ENCODE results near the gene ZNF70.

ZNF70 gene

DNA sequence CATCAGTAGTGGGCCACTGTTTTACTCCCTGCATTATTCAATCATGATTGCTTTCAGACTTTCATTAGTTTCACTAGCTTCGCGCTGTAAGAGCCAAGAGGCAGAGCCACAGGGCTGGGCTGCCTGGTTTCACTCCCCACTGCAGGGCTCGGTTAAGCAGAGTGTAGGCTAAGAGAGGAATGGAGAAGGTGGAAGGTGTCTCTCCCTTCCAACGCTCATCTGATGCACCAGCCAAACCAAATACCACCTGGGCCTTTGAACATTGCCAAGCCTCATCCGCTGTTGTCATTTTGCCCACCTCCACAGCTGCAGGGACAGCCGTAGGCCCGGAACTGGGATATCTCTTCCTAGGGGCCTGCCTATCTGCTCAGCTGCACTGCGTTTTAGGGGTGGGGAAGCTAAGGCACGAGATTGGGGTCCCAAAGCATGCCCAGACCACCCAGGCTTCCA is 35.4 kb upstream of the ZNF70 start:
- Histone ChIP-seq H3K4me3 (ENCODE audit: low read depth in 1 of 2, low read length in 2 of 2) (peak overlapping the region; percentile 63 to 72), H3K36me3 (ENCODE audit: insufficient read depth, low read length) (peaks cover 6% of the 10 kb centered on the region), H3K9me3 (ENCODE audit: low read length) (no peaks in the 10 kb centered on the region), H3K27ac (ENCODE audit: low read depth, low read length) (peak overlapping the region; percentile 98), H3K4me1 (ENCODE audit: insufficient read depth, low read length) (peaks cover 40% of the 10 kb centered on the region), H3K27me3 (ENCODE audit: control insufficient read depth in 1 of 2, insufficient read depth in 2 of 2, low read length in 2 of 2) (no peaks in the 10 kb centered on the region), H3K9ac (ENCODE audit: low read length) (peak overlapping the region; percentile 60)

DNA sequence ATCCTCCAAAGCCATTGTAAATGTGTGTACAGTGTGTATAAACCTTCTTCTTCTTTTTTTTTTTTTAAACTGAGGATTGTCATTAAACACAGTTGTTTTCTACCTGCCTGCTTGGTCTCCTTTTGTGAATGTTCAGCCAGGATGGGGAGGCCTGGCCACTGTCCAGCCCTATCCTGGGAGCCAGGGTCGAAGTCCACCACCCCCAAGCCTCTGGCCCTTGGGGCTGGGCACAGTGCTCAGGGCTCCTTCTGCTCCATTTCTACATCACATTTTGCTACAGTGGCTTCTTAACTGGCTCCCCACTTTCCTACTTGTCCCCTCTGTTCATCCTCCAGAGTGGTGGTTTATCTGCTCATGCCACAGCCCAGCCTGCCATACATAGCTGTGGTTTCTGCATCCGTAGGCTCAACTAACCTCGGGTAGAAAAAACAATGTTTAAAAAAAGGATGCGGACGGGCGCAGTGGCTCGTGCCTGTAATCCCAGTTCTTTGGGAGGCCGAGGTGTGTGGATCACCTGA is 33.4 kb upstream of the ZNF70 start:
- Histone ChIP-seq H3K4me3 (ENCODE audit: low read depth in 1 of 2, low read length in 2 of 2) (no peak overlapping the region), H3K9ac (ENCODE audit: low read length) (no peak overlapping the region), H3K4me1 (ENCODE audit: insufficient read depth, low read length) (peaks cover 24% of the 10 kb centered on the region)

DNA sequence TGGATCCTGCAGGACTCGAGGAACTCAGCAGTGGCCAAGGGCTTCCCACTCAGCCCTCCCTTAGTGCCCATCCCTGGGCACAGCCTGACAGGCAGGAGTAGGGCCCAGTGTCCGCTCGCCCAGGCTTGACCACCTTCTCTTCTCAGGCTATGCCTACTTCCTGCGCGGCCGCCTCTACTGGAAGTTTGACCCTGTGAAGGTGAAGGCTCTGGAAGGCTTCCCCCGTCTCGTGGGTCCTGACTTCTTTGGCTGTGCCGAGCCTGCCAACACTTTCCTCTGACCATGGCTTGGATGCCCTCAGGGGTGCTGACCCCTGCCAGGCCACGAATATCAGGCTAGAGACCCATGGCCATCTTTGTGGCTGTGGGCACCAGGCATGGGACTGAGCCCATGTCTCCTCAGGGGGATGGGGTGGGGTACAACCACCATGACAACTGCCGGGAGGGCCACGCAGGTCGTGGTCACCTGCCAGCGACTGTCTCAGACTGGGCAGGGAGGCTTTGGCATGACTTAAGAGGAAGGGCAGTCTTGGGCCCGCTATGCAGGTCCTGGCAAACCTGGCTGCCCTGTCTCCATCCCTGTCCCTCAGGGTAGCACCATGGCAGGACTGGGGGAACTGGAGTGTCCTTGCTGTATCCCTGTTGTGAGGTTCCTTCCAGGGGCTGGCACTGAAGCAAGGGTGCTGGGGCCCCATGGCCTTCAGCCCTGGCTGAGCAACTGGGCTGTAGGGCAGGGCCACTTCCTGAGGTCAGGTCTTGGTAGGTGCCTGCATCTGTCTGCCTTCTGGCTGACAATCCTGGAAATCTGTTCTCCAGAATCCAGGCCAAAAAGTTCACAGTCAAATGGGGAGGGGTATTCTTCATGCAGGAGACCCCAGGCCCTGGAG is 32.6 kb upstream of the ZNF70 start:
- Histone ChIP-seq H3K36me3 (ENCODE audit: insufficient read depth, low read length) (peaks cover 6% of the 10 kb centered on the region), H3K4me1 (ENCODE audit: insufficient read depth, low read length) (peaks cover 17% of the 10 kb centered on the region), H3K27ac (ENCODE audit: low read depth, low read length) (no peak overlapping the region), H3K9me3 (ENCODE audit: low read length) (no peaks in the 10 kb centered on the region), H3K9ac (ENCODE audit: low read length) (no peak overlapping the region), H3K27me3 (ENCODE audit: control insufficient read depth in 1 of 2, insufficient read depth in 2 of 2, low read length in 2 of 2) (no peaks in the 10 kb centered on the region), H3K4me3 (ENCODE audit: low read depth in 1 of 2, low read length in 2 of 2) (no peak overlapping the region)

More for the DNA sequence above, 33.4 kb upstream of the ZNF70 start:
- Histone ChIP-seq H3K36me3 (ENCODE audit: insufficient read depth, low read length) (peaks cover 6% of the 10 kb centered on the region), H3K27ac (ENCODE audit: low read depth, low read length) (no peak overlapping the region), H3K27me3 (ENCODE audit: control insufficient read depth in 1 of 2, insufficient read depth in 2 of 2, low read length in 2 of 2) (no peaks in the 10 kb centered on the region), H3K9me3 (ENCODE audit: low read length) (no peaks in the 10 kb centered on the region)

DNA sequence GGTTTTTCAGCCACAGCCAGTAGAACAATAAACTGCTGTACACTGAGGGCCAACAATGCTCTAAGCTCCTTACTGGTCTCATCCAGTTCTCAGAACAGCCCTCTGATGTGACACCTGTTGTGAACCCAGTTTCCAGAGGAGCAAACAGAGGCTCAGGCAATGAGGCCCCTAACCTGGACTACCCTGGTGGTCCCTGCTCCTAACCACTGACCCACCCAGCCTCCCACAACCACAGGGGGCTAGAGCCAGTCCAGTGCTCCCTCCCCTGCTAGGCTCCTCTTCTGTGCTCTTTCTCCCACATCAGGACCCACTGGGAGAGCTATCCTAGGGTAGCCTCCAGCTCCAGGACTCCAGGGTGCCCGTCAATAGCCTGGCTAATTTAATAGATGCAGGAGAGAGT is 31.8 kb upstream of the ZNF70 start:
- Histone ChIP-seq H3K27ac (ENCODE audit: low read depth, low read length) (no peak overlapping the region), H3K4me1 (ENCODE audit: insufficient read depth, low read length) (peaks cover 15% of the 10 kb centered on the region), H3K9me3 (ENCODE audit: low read length) (no peaks in the 10 kb centered on the region), H3K4me3 (ENCODE audit: low read depth in 1 of 2, low read length in 2 of 2) (no peak overlapping the region), H3K9ac (ENCODE audit: low read length) (no peak overlapping the region), H3K36me3 (ENCODE audit: insufficient read depth, low read length) (peaks cover 6% of the 10 kb centered on the region), H3K27me3 (ENCODE audit: control insufficient read depth in 1 of 2, insufficient read depth in 2 of 2, low read length in 2 of 2) (no peaks in the 10 kb centered on the region)

DNA sequence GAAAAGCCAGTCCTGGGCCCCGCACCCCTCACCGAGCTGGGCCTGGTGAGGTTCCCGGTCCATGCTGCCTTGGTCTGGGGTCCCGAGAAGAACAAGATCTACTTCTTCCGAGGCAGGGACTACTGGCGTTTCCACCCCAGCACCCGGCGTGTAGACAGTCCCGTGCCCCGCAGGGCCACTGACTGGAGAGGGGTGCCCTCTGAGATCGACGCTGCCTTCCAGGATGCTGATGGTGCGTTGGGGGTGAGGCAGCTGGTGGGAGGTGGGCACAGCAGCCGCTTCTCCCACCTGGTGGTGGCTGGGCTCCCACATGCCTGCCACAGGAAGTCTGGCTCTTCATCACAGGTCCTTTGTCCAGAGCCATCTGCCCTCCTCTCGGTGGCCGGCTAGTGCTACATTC is 31.3 kb upstream of the ZNF70 start:
- Histone ChIP-seq H3K27ac (ENCODE audit: low read depth, low read length) (no peak overlapping the region), H3K36me3 (ENCODE audit: insufficient read depth, low read length) (peaks cover 6% of the 10 kb centered on the region)

DNA sequence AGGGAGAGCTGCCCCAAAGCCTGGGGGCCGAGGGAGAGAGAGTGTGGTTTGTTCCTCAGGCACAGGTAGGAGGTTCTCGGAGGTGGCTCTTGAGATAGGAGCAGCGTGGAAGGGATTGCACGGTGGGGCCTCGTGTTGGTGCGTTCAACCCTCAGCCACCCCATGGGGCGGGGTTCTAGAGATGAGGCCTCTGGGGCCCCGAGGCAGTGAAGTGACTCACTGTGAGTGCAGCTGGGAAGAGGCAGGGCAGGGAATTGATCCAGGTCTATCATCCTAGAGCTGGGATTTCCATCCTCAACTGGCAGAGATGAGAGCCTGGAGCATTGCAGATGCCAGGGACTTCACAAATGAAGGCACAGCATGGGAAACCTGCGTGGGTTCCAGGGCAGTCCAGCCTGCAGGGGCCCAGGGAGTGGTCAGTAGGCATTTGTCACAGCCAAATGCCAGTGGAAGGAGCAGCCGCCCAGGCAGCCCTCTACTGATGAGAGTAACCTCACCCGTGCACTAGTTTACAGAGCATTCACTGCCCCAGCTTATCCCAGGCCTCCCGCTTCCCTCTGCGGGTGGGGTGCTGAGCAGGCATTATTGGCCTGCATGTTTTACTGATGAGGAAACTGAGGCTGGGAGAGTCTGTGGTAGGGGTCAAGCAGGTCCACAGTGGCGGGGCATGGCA is 30.7 kb upstream of the ZNF70 start:
- peaks cover 16% of the 10 kb centered on the region for H3K4me1 ChIP-seq (ENCODE audit: insufficient read depth, low read length)
- no peak overlapping the region for H3K27ac ChIP-seq (ENCODE audit: low read depth, low read length)
- no peaks in the 10 kb centered on the region for H3K9me3 ChIP-seq (ENCODE audit: low read length)
- no peak overlapping the region for H3K9ac ChIP-seq (ENCODE audit: low read length)
- H3K36me3 ChIP-seq (ENCODE audit: insufficient read depth, low read length) = peaks cover 6% of the 10 kb centered on the region
- no peaks in the 10 kb centered on the region for H3K27me3 ChIP-seq (ENCODE audit: control insufficient read depth in 1 of 2, insufficient read depth in 2 of 2, low read length in 2 of 2)
- no peak overlapping the region for H3K4me3 ChIP-seq (ENCODE audit: low read depth in 1 of 2, low read length in 2 of 2)

More for the DNA sequence above, 31.3 kb upstream of the ZNF70 start:
- Histone ChIP-seq H3K9me3 (ENCODE audit: low read length) (no peaks in the 10 kb centered on the region), H3K4me3 (ENCODE audit: low read depth in 1 of 2, low read length in 2 of 2) (no peak overlapping the region), H3K4me1 (ENCODE audit: insufficient read depth, low read length) (peaks cover 16% of the 10 kb centered on the region), H3K27me3 (ENCODE audit: control insufficient read depth in 1 of 2, insufficient read depth in 2 of 2, low read length in 2 of 2) (no peaks in the 10 kb centered on the region), H3K9ac (ENCODE audit: low read length) (no peak overlapping the region)

DNA sequence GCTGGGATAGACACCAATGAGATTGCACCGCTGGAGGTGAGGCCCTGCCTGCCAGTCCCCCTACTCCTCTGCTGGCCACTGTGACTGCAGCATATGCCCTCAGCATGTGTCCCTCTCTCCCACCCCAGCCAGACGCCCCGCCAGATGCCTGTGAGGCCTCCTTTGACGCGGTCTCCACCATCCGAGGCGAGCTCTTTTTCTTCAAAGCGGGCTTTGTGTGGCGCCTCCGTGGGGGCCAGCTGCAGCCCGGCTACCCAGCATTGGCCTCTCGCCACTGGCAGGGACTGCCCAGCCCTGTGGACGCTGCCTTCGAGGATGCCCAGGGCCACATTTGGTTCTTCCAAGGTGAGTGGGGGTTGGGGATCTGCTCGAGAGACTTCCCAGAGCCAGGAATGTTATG is 30.2 kb upstream of the ZNF70 start:
- H3K4me3 ChIP-seq (ENCODE audit: low read depth in 1 of 2, low read length in 2 of 2) = no peak overlapping the region
- H3K9me3 ChIP-seq (ENCODE audit: low read length) = no peaks in the 10 kb centered on the region
- peaks cover 10% of the 10 kb centered on the region for H3K4me1 ChIP-seq (ENCODE audit: insufficient read depth, low read length)
- no peak overlapping the region for H3K27ac ChIP-seq (ENCODE audit: low read depth, low read length)
- no peak overlapping the region for H3K9ac ChIP-seq (ENCODE audit: low read length)
- H3K36me3 ChIP-seq (ENCODE audit: insufficient read depth, low read length) = peaks cover 6% of the 10 kb centered on the region
- no peaks in the 10 kb centered on the region for H3K27me3 ChIP-seq (ENCODE audit: control insufficient read depth in 1 of 2, insufficient read depth in 2 of 2, low read length in 2 of 2)

DNA sequence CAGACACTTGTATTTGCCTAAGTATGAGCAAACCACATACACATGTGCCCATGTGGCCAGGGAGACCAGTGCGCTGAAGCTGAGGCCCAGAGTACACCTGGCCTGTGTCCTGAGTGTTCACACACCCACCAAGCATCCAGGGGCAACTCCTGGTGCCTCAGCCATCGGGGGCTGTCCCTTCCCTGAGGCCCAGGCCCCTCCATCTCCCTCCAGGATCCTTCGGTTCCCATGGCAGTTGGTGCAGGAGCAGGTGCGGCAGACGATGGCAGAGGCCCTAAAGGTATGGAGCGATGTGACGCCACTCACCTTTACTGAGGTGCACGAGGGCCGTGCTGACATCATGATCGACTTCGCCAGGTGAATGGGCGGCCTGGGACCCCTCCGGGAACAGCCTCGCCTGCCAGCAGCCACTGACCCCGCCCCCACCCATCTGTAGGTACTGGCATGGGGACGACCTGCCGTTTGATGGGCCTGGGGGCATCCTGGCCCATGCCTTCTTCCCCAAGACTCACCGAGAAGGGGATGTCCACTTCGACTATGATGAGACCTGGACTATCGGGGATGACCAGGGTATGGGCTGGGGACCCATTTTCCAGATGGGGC is 29.3 kb upstream of the ZNF70 start:
- Histone ChIP-seq H3K9ac (ENCODE audit: low read length) (no peak overlapping the region), H3K27ac (ENCODE audit: low read depth, low read length) (no peak overlapping the region)

DNA sequence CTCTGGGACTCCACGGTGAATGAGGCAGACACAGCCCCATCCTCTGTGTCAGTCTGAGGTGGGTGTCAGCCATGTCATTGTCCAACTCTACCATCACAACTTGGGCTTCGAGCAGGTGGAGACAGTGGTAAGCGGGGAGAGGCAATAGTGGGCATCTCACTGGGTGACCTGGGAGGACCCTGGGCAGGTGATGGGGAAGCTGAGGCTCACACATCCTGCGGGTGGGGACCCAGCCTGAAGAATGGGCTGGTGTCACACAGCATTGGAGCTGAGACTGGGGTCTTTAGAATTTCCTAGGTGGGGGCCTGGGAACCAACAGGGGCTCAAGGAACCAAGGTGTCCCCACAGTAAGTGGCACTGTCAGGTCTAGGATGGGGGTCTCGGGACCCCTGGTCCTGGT is 28.8 kb upstream of the ZNF70 start:
- no peak overlapping the region for H3K4me3 ChIP-seq (ENCODE audit: low read depth in 1 of 2, low read length in 2 of 2)
- H3K4me1 ChIP-seq (ENCODE audit: insufficient read depth, low read length) = peaks cover 18% of the 10 kb centered on the region
- no peaks in the 10 kb centered on the region for H3K27me3 ChIP-seq (ENCODE audit: control insufficient read depth in 1 of 2, insufficient read depth in 2 of 2, low read length in 2 of 2)
- H3K27ac ChIP-seq (ENCODE audit: low read depth, low read length) = no peak overlapping the region
- no peak overlapping the region for H3K9ac ChIP-seq (ENCODE audit: low read length)
- no peaks in the 10 kb centered on the region for H3K9me3 ChIP-seq (ENCODE audit: low read length)
- peaks cover 6% of the 10 kb centered on the region for H3K36me3 ChIP-seq (ENCODE audit: insufficient read depth, low read length)

More for the DNA sequence above, 29.3 kb upstream of the ZNF70 start:
- Histone ChIP-seq H3K4me3 (ENCODE audit: low read depth in 1 of 2, low read length in 2 of 2) (no peak overlapping the region), H3K27me3 (ENCODE audit: control insufficient read depth in 1 of 2, insufficient read depth in 2 of 2, low read length in 2 of 2) (no peaks in the 10 kb centered on the region), H3K4me1 (ENCODE audit: insufficient read depth, low read length) (peaks cover 13% of the 10 kb centered on the region), H3K9me3 (ENCODE audit: low read length) (no peaks in the 10 kb centered on the region), H3K36me3 (ENCODE audit: insufficient read depth, low read length) (peaks cover 6% of the 10 kb centered on the region)

DNA sequence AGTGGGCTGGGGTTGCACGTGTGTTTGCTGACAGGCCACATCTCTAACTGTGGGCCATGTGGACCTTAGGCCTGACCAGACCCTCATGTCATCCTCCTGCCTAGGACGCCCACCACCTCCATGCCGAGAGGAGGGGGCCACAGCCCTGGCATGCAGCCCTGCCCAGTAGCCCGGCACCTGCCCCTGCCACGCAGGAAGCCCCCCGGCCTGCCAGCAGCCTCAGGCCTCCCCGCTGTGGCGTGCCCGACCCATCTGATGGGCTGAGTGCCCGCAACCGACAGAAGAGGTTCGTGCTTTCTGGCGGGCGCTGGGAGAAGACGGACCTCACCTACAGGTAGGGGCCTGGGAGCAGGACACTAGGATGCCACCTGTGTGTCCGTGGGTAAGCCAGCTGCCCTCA is 28.2 kb upstream of the ZNF70 start:
- no peaks in the 10 kb centered on the region for H3K9me3 ChIP-seq (ENCODE audit: low read length)
- no peak overlapping the region for H3K27ac ChIP-seq (ENCODE audit: low read depth, low read length)
- no peak overlapping the region for H3K4me3 ChIP-seq (ENCODE audit: low read depth in 1 of 2, low read length in 2 of 2)
- H3K4me1 ChIP-seq (ENCODE audit: insufficient read depth, low read length) = peaks cover 25% of the 10 kb centered on the region
- peaks cover 6% of the 10 kb centered on the region for H3K36me3 ChIP-seq (ENCODE audit: insufficient read depth, low read length)
- H3K9ac ChIP-seq (ENCODE audit: low read length) = no peak overlapping the region
- H3K27me3 ChIP-seq (ENCODE audit: control insufficient read depth in 1 of 2, insufficient read depth in 2 of 2, low read length in 2 of 2) = no peaks in the 10 kb centered on the region

DNA sequence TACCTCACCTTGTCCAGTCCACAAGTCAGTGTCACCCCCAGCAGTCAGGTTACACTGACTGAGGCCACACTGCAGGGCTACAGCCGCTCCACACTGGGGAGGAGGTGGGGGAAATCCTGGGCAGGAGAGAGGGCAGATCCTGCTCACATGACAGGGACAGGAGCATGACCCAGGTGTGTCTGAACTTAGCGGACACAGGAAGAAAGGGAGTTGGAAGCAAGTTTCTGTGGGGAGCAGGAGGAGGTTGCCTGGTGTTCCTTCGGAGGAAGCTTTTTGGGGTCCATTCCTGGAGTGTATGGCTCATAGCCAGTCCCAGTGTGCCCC is 27.6 kb upstream of the ZNF70 start:
- peaks cover 6% of the 10 kb centered on the region for H3K36me3 ChIP-seq (ENCODE audit: insufficient read depth, low read length)
- no peaks in the 10 kb centered on the region for H3K9me3 ChIP-seq (ENCODE audit: low read length)
- H3K4me3 ChIP-seq (ENCODE audit: low read depth in 1 of 2, low read length in 2 of 2) = no peak overlapping the region
- H3K4me1 ChIP-seq (ENCODE audit: insufficient read depth, low read length) = peaks cover 30% of the 10 kb centered on the region
- no peak overlapping the region for H3K9ac ChIP-seq (ENCODE audit: low read length)
- no peaks in the 10 kb centered on the region for H3K27me3 ChIP-seq (ENCODE audit: control insufficient read depth in 1 of 2, insufficient read depth in 2 of 2, low read length in 2 of 2)
- no peak overlapping the region for H3K27ac ChIP-seq (ENCODE audit: low read depth, low read length)
